H1 (cell line): ENCODE data around the gene PXDC1. TPM values are rescaled to one million over a fixed set of nuclear protein-coding genes. Genes with fewer than 3 reads are reported as not detected.

Experiments
- CTCF ChIA-PET: fragments of 300-600 bp; sonication (Branson Sonifier 250); formaldehyde crosslinking; loops from one replicate; lab custom pipeline; 2021; ENCODE audit not compliant: partially characterized antibody; lab: Charles Lee
- POLR2A ChIA-PET: fragments of 300-600 bp; sonication (Branson Sonifier 250); formaldehyde crosslinking; loops from one replicate; lab custom pipeline; 2021; ENCODE audit warnings: inconsistent platforms; ENCODE audit not compliant: partially characterized antibody; lab: Charles Lee
- DNase-seq, 2 experiments: peaks; one replicate each; pipeline versions ENCODE4 v3.0.0 to v3.0.0-alpha.2; 2010 to 2022; ENCODE audit warnings: low spot score in 2 of 2, low read depth in 1 of 2, mixed read lengths in 1 of 2
- FAIRE-seq: peaks from 2 replicates; lab custom pipeline; 2011; peaks lifted over from hg19 to GRCh38; lab: Jason Lieb, UNC
- H2AFZ ChIP-seq: 2 replicates; pipeline ENCODE4 v1.8.1; 2012; ENCODE audit warnings: low read length, inconsistent platforms
- H2AK5ac ChIP-seq: 2 replicates; pipeline ENCODE4 v1.6.1; 2013; ENCODE audit warnings: low read depth, low read length
- H2BK120ac ChIP-seq: replicated peaks from 2 replicates; pipeline ENCODE3; 2013; ENCODE audit warnings: low read depth, low read length, inconsistent platforms
- H2BK12ac ChIP-seq: 2 replicates; pipeline ENCODE4 v1.6.1; 2013; ENCODE audit warnings: low read depth, low read length
- H2BK15ac ChIP-seq: 2 replicates; pipeline ENCODE4 v1.6.1; 2013; ENCODE audit warnings: low read length
- H2BK20ac ChIP-seq: 2 replicates; pipeline ENCODE4 v1.6.1; 2013; ENCODE audit warnings: low read length
- H2BK5ac ChIP-seq: 2 replicates; pipeline ENCODE4 v1.6.1; 2013; ENCODE audit warnings: low read depth, low read length
- H3K14ac ChIP-seq: 2 replicates; pipeline ENCODE4 v1.6.1; 2013; ENCODE audit warnings: inconsistent platforms; ENCODE audit not compliant: insufficient read length
- H3K18ac ChIP-seq: 2 replicates; pipeline ENCODE4 v1.6.1; 2013; ENCODE audit warnings: low read length; ENCODE audit errors: extremely low read depth
- H3K23ac ChIP-seq: 2 replicates; pipeline ENCODE4 v1.6.1; 2013; ENCODE audit warnings: inconsistent platforms; ENCODE audit not compliant: insufficient read length
- H3K23me2 ChIP-seq: 2 replicates; pipeline ENCODE4 v1.6.1; 2013; ENCODE audit warnings: low read depth, low read length
- H3K27ac ChIP-seq: 2 replicates; pipeline ENCODE4 v1.6.1; 2011; ENCODE audit warnings: low read depth, low read length, inconsistent platforms
- H3K27me3 ChIP-seq, 4 experiments: replicated peaks in 1 of 4; 1 replicate in 1 of 4; 2 replicates in 3 of 4; pipeline versions ENCODE4 v1.6.1 to v1.8.1; 2011 to 2013; ENCODE audit warnings: low read length in 3 of 4, mild to moderate bottlenecking in 3 of 4, inconsistent platforms in 2 of 4, mixed read lengths in 2 of 4, moderate library complexity in 1 of 4; ENCODE audit not compliant: control insufficient read depth in 3 of 4, insufficient read depth in 3 of 4; ENCODE audit errors: extremely low read depth in 1 of 4
- H3K36me3 ChIP-seq, 4 experiments: 2 replicates each; pipeline versions ENCODE4 v1.6.1 to v1.8.1; 2011 to 2013; ENCODE audit warnings: mild to moderate bottlenecking in 4 of 4, low read length in 3 of 4, moderate library complexity in 2 of 4, control low read depth in 1 of 4, inconsistent platforms in 1 of 4; ENCODE audit not compliant: insufficient read depth in 4 of 4, control insufficient read depth in 2 of 4
- H3K4ac ChIP-seq: replicated peaks from 2 replicates; pipeline ENCODE3; 2013; ENCODE audit warnings: low read length, low read depth, mixed read lengths, inconsistent platforms; ENCODE audit not compliant: insufficient read length
- H3K4me1 ChIP-seq, 4 experiments: replicated peaks in 1 of 4; 1 replicate in 1 of 4; 2 replicates in 3 of 4; pipeline versions ENCODE4 v1.6.1 to v1.8.1; 2011 to 2013; ENCODE audit warnings: low read length in 3 of 4, inconsistent platforms in 2 of 4, mixed read lengths in 1 of 4; ENCODE audit not compliant: insufficient read depth in 4 of 4, control insufficient read depth in 3 of 4
- H3K4me2 ChIP-seq, 2 experiments: 2 replicates each; pipeline versions ENCODE4 v1.6.1 to v1.8.1; 2011 to 2013; ENCODE audit warnings: low read depth in 2 of 2, low read length in 2 of 2, control low read depth in 1 of 2, inconsistent platforms in 1 of 2, mild to moderate bottlenecking in 1 of 2; ENCODE audit not compliant: insufficient read depth in 1 of 2
- H3K4me3 ChIP-seq, 4 experiments: fragments of 200-600, 300-600 bp in 1 of 4; sonication (generic), shearing (Covaris generic), sonication (Bioruptor Twin) in 1 of 4; 2 replicates each; pipeline versions ENCODE4 v1.5.1 to v1.8.1; 2011 to 2016; ENCODE audit warnings: low read length in 4 of 4, low read depth in 3 of 4, control low read depth in 2 of 4, inconsistent platforms in 2 of 4, mild to moderate bottlenecking in 2 of 4, mixed read lengths in 1 of 4, moderate library complexity in 1 of 4; ENCODE audit not compliant: insufficient read depth in 2 of 4; ENCODE audit errors: extremely low read depth in 1 of 4
- H3K56ac ChIP-seq: replicated peaks from 2 replicates; pipeline ENCODE3; 2013; ENCODE audit warnings: low read depth, mild to moderate bottlenecking, mixed read lengths, low read length, inconsistent platforms; ENCODE audit not compliant: insufficient read length
- H3K79me1 ChIP-seq: 2 replicates; pipeline ENCODE4 v1.6.1; 2013; ENCODE audit warnings: low read depth, low read length, control low read depth
- H3K79me2 ChIP-seq, 2 experiments: 2 replicates each; pipeline versions ENCODE4 v1.6.1 to v1.8.1; 2012 to 2013; ENCODE audit warnings: low read length in 2 of 2, mild to moderate bottlenecking in 2 of 2, inconsistent platforms in 1 of 2; ENCODE audit not compliant: insufficient read depth in 2 of 2, control insufficient read depth in 1 of 2
- H3K9ac ChIP-seq, 4 experiments: replicated peaks in 1 of 4; 1 replicate in 1 of 4; 2 replicates in 3 of 4; pipeline versions ENCODE4 v1.6.1 to v1.8.1; 2011 to 2013; ENCODE audit warnings: low read depth in 3 of 4, low read length in 3 of 4, control low read depth in 2 of 4, mild to moderate bottlenecking in 2 of 4, moderate library complexity in 2 of 4, inconsistent platforms in 1 of 4; ENCODE audit errors: extremely low read depth in 1 of 4
- H3K9me3 ChIP-seq, 2 experiments: 2 replicates each; pipeline versions ENCODE4 v1.6.1 to v1.8.1; 2012 to 2013; ENCODE audit warnings: mild to moderate bottlenecking in 2 of 2, moderate library complexity in 2 of 2, control low read depth in 1 of 2, inconsistent platforms in 1 of 2, low read depth in 1 of 2, low read length in 1 of 2, mixed read lengths in 1 of 2; ENCODE audit not compliant: insufficient read depth in 2 of 2
- H4K20me1 ChIP-seq, 2 experiments: replicated peaks in 1 of 2; 2 replicates each; pipeline versions ENCODE3 to v1.8.1; 2011 to 2013; ENCODE audit warnings: inconsistent platforms in 2 of 2, low read length in 2 of 2, mild to moderate bottlenecking in 1 of 2; ENCODE audit not compliant: insufficient read depth in 2 of 2, control insufficient read depth in 1 of 2
- H4K5ac ChIP-seq: 2 replicates; pipeline ENCODE4 v1.6.1; 2013; ENCODE audit warnings: low read length, low read depth, mixed read lengths, inconsistent platforms; ENCODE audit not compliant: insufficient read length
- H4K8ac ChIP-seq: 2 replicates; pipeline ENCODE4 v1.8.0; 2013; ENCODE audit warnings: mild to moderate bottlenecking, moderate library complexity, low read length, inconsistent platforms; ENCODE audit not compliant: insufficient read depth; ENCODE audit errors: extremely low read depth
- H4K91ac ChIP-seq: replicated peaks from 2 replicates; pipeline ENCODE3; 2013; ENCODE audit warnings: low read length, mixed read lengths, inconsistent platforms; ENCODE audit not compliant: insufficient read length
- CBX5 ChIP-seq: fragments of 300-800, 300-1000 bp; sonication (generic); IDR thresholded peaks from 2 replicates; pipeline ENCODE4 v1.7.1; 2016; ENCODE audit warnings: antibody characterized with exemption, low read length, low read depth
- GABPA ChIP-seq: IDR thresholded peaks from 2 replicates; pipeline ENCODE4 v1.6.1; 2011; ENCODE audit warnings: mild to moderate bottlenecking, low read length, moderate library complexity, borderline replicate concordance; ENCODE audit not compliant: insufficient read depth
- GTF2F1 ChIP-seq: IDR thresholded peaks from 2 replicates; pipeline ENCODE4 v1.6.1; 2012; ENCODE audit warnings: low read depth, low read length, improper control_type of control experiment, borderline replicate concordance
- KDM4A ChIP-seq: IDR thresholded peaks from one replicate; pipeline ENCODE4 v1.7.1; 2012; ENCODE audit warnings: low read depth, mild to moderate bottlenecking, moderate library complexity, low read length, inconsistent platforms; ENCODE audit not compliant: severe bottlenecking
- POLR2AphosphoS5 ChIP-seq: IDR thresholded peaks from 2 replicates; pipeline ENCODE4 v1.6.1; 2011; ENCODE audit warnings: low read depth, low read length
- RBBP5 ChIP-seq: IDR thresholded peaks from 2 replicates; pipeline ENCODE4 v1.7.1; 2012; ENCODE audit warnings: low read depth, mild to moderate bottlenecking, inconsistent platforms, low read length, moderate library complexity, borderline replicate concordance
- SIX5 ChIP-seq: IDR thresholded peaks from 2 replicates; pipeline ENCODE4 v1.6.1; 2011; ENCODE audit warnings: mild to moderate bottlenecking, low read depth, low read length
- WGBS, 2 experiments: shearing (Covaris generic) in 1 of 2; methylation state at CpG; one replicate each; pipeline versions ENCODE4 v1.1.6 to v1.1.7; 2013 to 2015; ENCODE audit warnings: low lambda C conversion rate in 2 of 2, mixed read lengths in 2 of 2, inconsistent platforms in 1 of 2, low coverage in 1 of 2, missing lambda C conversion rate in 1 of 2; ENCODE audit not compliant: insufficient replicate concordance in 2 of 2, insufficient coverage in 1 of 2, insufficient read length in 1 of 2; ENCODE audit errors: extremely low coverage in 1 of 2, missing lambda C conversion rate in 1 of 2; 5-methylcytosine and 5-hydroxymethylcytosine counted together
- polyA plus RNA-seq, 7 experiments: library from polyadenylated mRNA; depleted of rRNA in 3 of 7; stranded (reverse) in 5 of 7; unstranded in 2 of 7; fragments of >200 nt in 5 of 7; fragments of 200-250 nt in 2 of 7; gene quantifications; 1 replicate in 5 of 7; 2 replicates in 1 of 7; 4 replicates in 1 of 7; pipeline versions ENCODE4 v1.2.1 to v1.2.3, GENCODE V29; 2011 to 2013; ENCODE audit warnings: missing spikeins in 2 of 7, mixed read lengths in 2 of 7
- total RNA-seq: library from RNA; stranded (reverse); fragmentation: NEBNext Ultra II Directional; extraction: Animal tissue kit (Norgen Biotek cat#: 25700); gene quantifications from 2 replicates; pipeline ENCODE4 v1.2.1, GENCODE V29; 2021
- TF ChIP-seq, protein P1 (sequence below), 3 experiments: IDR thresholded peaks; 1 replicate in 2 of 3; 2 replicates in 1 of 3; pipeline versions ENCODE4 v1.5.1 to v1.6.1; 2011; ENCODE audit warnings: low read length in 3 of 3, mild to moderate bottlenecking in 3 of 3, inconsistent platforms in 2 of 3, low read depth in 1 of 3, moderate library complexity in 1 of 3; ENCODE audit not compliant: insufficient read depth in 1 of 3; ENCODE audit errors: control extremely low read depth in 1 of 3

Gene PXDC1
- total and polyA plus RNA-seq, 2 of the 8 experiments (the other 6 are each of a cell fraction or from before 2014, with no cell fraction given) = 1.7 to 2.0 TPM

DNA sequence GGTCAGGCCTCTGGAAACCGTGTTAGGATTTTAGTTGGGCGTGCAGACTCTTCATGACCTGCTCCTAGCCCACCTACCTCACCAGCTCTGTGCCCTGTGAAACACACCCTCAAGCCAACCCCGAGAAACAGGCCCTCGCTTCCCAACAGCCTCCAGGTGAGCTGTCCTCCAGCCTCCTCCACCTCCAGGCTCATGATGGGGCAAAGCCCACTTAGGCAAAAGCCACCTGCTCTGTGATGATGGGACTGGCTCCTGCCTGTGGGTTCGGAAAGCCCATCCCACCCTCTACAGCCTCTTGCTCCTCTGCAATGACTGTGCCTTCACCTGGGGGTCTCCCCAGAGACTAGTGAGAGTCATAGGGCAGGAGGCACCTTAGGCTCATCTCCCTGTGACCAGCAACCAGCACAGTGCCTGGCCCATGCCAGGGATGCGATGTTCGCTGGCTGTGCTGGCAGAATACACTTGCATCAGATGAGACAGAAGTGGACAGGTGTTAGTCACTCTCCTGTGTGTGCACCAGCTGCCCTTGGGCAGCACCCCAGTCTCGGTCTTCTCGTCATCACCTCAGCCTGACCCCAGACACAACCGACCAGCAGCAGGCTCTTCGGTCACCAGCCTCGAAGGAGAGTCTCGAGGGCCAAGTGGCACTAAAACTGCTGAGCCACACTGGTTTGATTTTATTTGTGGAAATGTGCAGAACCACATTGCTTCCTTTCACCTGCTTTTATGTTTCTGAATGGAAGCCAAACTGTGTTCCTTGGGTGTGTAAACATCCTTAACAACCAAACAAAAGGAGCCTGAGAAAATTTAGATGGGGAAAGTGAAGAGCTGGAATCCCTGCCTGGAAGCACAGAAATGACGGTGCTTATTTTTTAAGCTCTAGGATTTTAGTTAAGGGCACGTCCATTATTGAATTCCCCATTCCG is 10.7 kb downstream of the PXDC1 start:
- Histone ChIP-seq H2BK15ac (no peak overlapping the region), H2BK12ac (peak overlapping the region; percentile 53; the same call in 1 of the 2 replicates), H3K36me3 (no peaks in the 10 kb centered on the region), H3K18ac (no peak overlapping the region), H3K4me3 (no peak overlapping the region), H3K23ac (no peak overlapping the region), H4K5ac (no peak overlapping the region), H3K56ac (no peak overlapping the region), H4K8ac (no peak overlapping the region), H3K4ac (no peak overlapping the region), H3K4me2 (no peak overlapping the region), H3K27ac (no peak overlapping the region), H2AFZ (no peak overlapping the region), H2BK20ac (no peak overlapping the region), H2AK5ac (0 out of 2 replicates have a peak overlapping the region, but pooled peaks have one; percentile 34), H3K14ac (no peak overlapping the region), H3K4me1 (peaks cover 0 to 9% (median 5%) of the 10 kb centered on the region in 4 experiments; a peak in 5 of 7 replicates), H3K79me1 (no peaks in the 10 kb centered on the region), H2BK5ac (no peak overlapping the region), H3K23me2 (no peaks in the 10 kb centered on the region), H4K91ac (no peak overlapping the region), H3K9me3 (no peaks in the 10 kb centered on the region), H3K27me3 (peaks cover 0 to 2% (median 0%) of the 10 kb centered on the region in 4 experiments; a peak in 1 of 7 replicates), H3K79me2 (no peaks in the 10 kb centered on the region), H4K20me1 (no peaks in the 10 kb centered on the region), H2BK120ac (no peak overlapping the region), H3K9ac (no peak overlapping the region)
- ChIA-PET POLR2A (interaction anchor here (0.8 to 1.3 kb wide), 2 partner anchors 238 to 280 kb away, joined by 3 read pairs; a partner anchor contains a TSS), CTCF (interaction anchor here (0.6 to 5.3 kb wide), 20 partner anchors 9 to 1430 kb away, joined by 3 to 46 read pairs (median 4); partner anchors contain the start of gene FAM50B)
- DNase-seq = no peak
- no peak for FAIRE-seq
- WGBS, 2 experiments = 90% methylated on average over 16 of the region's 16 CpGs; no CpG with 5 or more reads in 1 of the 2 experiments
- TF ChIP-seq GTF2F1 = no peak
- TF ChIP-seq RBBP5 = no peak
- no peak for TF ChIP-seq KDM4A
- TF ChIP-seq SIX5 = no peak
- no peak for TF ChIP-seq CBX5
- no peak for TF ChIP-seq GABPA
- TF ChIP-seq, protein P1, sequence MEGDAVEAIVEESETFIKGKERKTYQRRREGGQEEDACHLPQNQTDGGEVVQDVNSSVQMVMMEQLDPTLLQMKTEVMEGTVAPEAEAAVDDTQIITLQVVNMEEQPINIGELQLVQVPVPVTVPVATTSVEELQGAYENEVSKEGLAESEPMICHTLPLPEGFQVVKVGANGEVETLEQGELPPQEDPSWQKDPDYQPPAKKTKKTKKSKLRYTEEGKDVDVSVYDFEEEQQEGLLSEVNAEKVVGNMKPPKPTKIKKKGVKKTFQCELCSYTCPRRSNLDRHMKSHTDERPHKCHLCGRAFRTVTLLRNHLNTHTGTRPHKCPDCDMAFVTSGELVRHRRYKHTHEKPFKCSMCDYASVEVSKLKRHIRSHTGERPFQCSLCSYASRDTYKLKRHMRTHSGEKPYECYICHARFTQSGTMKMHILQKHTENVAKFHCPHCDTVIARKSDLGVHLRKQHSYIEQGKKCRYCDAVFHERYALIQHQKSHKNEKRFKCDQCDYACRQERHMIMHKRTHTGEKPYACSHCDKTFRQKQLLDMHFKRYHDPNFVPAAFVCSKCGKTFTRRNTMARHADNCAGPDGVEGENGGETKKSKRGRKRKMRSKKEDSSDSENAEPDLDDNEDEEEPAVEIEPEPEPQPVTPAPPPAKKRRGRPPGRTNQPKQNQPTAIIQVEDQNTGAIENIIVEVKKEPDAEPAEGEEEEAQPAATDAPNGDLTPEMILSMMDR (IDR thresholded peaks at IDR 0.05; ENCODE audit: control extremely low read depth in 1 of 3, insufficient read depth in 1 of 3, low read depth in 1 of 3, low read length in 3 of 3) = no peak
- TF ChIP-seq POLR2AphosphoS5 = no peak
